Activated CD8-positive, alpha-beta memory T cell treated with anti-CD3 and anti-CD28 coated beads, Interleukin-2, amount 50 U/mL, for 48 hours (primary cell): ENCODE measurements around the gene CAAP1.
"Not testable (repeated sequence)": the region's sequence is repeated elsewhere in the genome, so short reads cannot be mapped to it uniquely, and the experiment has no call there.

Experiments
- DNase-seq: peaks from one replicate; pipeline ENCODE4 v3.0.0-alpha.2; 2020

CAAP1 gene

DNA sequence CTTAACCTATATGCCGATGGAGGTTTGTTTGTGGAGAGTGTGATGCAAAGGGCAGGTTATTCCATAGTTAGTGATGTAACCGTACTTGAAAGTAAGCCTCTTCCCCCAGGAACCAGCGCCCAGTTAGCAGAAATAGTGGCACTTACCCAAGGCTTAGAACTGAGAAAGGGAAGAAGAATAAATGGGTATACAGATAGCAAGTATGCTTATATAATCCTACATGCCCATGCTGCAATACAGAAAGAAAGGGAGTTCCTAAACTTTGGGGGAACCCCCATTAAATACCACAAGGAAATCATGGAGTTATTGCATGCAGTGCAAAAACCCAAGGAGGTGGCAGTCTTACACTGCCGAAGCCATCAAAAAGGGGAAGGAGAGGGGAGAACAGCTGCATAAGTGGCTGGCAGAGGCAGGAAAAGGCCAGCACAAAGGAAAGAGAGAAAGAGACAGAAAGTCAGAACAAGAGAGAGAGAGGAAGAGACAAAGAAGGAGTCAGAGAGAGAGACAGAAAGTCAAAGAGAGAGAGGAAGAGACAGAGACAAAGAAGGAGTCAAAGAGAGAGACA lies 64.1 kb downstream of the CAAP1 start:
- not testable (repeated sequence) for DNase-seq

DNA sequence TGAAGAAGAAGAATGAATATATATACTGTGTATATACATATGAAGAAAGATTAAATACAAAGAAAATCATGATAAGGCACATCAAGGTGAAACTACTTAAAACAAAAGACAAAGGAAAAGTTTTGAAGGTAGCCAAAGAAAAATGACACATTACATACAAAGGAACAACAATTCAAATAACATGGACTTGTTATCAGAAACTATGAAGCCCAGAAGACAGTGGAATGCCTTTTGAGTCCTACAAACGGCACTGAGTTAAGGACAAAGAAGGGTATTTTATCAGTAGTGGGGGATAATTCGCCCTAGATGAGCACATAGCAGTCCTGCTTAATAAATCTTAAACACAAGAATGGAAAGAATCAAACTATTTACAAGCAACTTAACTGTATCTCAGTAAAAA lies 77.8 kb downstream of the CAAP1 start:
- no peak for DNase-seq

DNA sequence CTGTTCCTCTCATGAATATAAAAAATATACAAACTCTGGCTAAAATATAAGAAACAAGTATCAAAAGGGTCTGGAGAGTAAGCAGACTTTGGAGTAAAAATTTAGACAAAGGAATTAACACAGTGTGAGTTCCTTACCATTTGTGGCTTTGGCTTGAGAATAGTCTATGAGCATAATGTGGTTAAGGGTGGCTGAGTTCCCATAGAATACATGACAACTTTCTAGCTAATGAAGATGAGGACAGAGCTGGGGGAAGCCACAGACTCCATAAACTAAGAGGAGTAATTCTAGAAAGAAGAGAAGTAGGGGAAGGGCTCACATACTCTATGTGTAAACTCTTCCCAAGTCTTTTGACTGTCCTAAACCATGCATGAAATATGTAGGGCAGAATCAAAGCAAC lies 79.4 kb downstream of the CAAP1 start:
- no peak for DNase-seq

DNA sequence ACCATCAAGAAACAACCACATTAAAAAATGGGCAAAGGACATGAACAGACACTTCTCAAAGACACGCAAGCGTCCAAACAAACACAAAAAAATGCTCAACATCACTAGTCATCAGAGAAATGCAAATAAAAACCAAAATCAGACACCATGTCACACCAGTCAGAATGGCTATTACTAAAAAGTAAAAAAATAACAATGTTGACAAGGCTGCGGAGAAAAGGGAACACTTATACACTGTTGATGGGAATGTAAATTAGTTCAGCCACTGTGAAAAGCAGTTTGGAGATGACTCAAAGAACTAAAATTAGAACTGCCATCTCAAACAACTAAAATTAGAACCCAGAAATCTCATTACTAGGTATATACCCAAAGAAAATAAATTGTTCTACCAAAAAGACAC lies 80.4 kb downstream of the CAAP1 start:
- no peak for DNase-seq

DNA sequence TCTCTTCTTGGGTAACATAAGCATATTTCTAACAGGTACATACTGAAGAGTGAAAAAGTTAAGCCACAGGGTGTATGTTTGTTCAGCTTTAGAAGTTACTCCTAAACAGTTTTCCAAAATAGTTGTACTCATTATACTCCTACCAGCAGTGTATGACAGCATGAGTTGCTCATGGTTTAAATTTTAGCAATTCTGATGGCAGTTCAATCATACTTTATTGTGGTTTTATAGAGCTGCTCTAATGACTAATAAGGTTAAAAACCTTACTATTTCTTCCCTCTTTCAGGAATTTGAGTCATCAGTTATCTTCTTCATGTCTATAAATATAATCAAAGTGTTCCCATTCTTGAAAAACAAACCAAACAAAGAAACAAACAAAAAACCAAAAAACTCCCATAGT lies 81.5 kb downstream of the CAAP1 start:
- no peak for DNase-seq

DNA sequence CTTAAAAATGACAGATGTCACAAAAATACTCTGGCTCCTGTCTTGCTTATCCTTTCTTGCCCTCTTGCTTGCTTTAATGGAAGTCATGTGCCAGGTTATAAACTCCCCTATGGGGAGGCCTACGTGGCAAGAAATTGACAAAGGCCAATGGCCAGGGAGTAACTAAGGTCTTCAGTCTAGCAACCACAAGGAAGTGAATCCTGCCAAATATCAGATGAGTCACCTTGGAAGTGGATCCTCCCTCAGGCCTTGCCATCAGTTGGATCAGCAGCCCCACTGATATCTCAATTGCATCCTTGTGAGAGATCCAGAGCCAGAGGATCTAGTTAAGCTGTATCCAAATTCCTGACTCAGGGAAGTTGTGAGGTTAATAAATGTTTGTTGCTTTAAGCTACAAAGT lies 82.8 kb downstream of the CAAP1 start:
- DNase-seq, result no peak

DNA sequence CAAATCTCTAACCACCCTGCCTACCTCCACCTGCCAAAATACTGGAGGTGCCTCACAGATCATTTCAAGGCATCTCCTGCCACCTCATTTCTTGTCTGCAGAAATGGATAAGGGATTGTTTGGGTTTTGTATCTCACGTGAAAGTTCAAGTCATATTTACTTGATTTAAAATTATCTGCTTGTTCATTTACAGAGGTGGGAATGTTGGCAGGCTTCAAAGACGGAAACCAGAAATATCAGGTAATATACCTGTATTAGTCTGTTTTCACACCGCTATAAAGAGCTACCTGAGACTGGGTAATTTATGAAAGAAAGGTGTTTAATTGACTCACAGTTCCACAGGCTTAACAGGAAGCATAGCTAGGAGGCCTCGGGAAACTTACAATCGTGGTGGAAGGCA lies 85.4 kb downstream of the CAAP1 start:
- no peak for DNase-seq

DNA sequence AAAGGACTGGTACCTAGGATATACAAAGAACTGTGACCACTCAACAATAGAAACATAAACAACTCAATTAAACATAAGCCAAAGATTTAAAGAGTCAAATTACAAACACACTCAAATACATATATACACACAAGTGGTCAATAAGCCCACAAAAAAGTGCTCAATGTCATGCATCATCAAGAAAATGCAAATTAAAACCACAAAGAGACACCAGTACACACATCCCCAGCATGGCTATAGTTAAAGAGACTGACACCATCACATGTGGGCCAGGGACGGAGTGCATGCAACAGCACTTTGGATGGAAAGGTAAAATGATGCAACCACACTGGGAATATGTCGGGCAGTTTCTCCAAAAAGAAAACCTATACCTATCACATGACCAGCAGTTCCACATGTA lies 89.7 kb downstream of the CAAP1 start:
- DNase-seq, result no peak

DNA sequence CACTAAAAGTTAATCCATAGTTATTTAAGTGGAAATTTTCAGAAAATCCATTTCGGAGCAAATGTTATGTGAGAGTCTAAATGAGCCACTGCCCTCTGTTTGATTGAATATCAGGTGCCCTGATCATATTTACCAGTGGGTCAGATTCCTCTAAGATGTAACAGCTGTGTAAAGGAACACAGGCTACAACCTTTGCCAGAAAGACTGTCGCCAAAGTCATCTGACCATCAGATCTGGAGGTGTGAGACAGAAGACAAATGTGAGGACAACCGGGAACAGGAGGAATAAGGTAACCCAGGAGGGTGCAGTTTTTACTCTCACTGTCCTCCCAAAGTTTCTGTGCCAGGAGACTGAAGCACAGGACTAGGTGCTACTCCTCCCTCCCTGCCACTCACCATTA lies 90.8 kb downstream of the CAAP1 start:
- DNase-seq, result no peak

DNA sequence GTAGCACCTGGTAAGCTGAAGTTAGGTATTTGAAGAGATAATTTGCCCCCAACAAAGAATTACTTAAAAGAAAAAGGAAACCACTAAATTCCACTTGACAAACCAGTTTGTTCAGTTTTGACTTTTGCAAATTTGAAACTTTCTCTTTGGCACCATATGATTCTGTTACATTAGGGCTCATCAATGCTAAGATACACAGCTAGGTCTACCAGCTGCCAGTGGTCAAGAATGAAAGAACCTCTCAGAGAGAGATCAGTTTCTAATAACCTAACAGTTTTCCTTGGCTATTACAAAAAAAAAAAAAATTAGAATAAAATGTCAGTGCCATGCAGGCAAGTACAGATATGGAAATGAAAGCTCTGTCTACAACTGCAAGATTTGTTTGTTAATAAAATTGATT lies 92.3 kb downstream of the CAAP1 start:
- no peak for DNase-seq

DNA sequence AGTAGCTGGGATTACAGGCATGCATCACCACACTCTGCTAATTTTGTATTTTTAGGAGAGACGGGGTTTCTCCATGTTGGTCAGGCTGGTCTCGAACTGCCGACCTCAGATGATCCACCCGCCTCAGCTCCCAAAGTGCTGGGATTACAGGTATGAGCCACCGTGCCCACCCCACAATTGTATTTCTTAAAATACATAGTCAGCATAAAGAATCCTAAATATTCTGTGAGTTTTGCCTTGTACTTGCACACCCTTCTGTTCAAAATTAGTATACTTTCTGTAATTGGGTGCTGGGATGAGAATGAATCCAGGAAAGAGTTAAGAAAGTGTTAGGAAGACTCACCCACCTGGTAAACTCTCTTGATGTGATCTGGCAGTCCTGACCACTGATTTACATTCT lies 101.3 kb downstream of the CAAP1 start:
- DNase-seq, result no peak
